NK-92 treated with Interleukin-12 subunit alpha and Interleukin-12 subunit beta, amount 100 ng/mL, for 24 hours (cell line): ENCODE results near the gene WDR81.
"Not testable (repeated sequence)": the region's sequence is repeated elsewhere in the genome, so short reads cannot be mapped to it uniquely, and the experiment has no call there.

Experiments
- DNase-seq: peaks from one replicate; lab custom pipeline; 2025; lab: John Stamatoyannopoulos, UW

WDR81 gene

GRCh38 chr17:1730326-1731193, 6.1 kb downstream of the WDR81 start:
- no peak for DNase-seq

DNA sequence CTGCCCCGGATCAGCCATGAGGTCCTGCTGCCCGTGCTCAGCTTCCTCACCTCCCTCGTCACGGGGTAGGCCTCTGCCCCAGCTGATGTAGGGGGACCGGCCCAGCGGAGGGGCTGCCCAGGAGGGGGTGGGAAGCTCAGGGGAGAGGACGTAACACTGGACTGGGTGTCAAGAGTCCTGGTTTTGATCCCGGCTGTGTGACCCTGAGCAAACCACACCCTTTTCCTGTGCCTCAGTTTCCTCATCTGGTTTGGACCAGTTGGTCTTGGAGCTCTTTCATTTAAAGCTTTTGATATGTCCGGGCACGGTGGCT, 6.6 kb downstream of the WDR81 start:
- no peak for DNase-seq

DNA sequence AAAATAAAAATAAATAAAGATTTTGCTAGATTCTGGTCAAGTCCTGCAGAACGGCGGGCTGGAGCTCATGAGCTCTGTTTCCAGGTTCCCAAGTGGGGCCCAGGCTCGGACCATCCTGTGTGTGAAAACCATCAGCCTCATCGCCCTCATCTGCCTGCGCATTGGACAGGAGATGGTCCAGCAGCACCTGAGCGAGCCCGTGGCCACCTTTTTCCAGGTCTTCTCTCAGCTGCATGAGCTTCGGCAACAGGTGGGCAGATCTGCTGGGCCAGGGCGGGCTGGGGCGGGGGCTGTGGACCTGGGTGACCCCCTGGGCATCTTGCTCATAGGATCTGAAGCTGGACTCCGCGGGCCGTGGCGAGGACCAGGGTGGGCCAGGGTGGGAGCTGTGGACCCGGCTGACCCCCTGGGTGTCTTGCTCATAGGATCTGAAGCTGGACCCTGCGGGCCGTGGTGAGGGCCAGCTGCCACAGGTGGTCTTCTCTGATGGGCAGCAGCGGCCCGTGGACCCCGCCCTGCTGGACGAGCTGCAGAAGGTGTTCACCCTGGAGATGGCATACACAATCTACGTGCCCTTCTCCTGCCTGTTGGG, 7.8 kb downstream of the WDR81 start:
- no peak for DNase-seq

- DNase-seq = no peak
These were observed 8.4 kb downstream of the WDR81 start for GRCh38 chr17:1732833-1733321.

DNA sequence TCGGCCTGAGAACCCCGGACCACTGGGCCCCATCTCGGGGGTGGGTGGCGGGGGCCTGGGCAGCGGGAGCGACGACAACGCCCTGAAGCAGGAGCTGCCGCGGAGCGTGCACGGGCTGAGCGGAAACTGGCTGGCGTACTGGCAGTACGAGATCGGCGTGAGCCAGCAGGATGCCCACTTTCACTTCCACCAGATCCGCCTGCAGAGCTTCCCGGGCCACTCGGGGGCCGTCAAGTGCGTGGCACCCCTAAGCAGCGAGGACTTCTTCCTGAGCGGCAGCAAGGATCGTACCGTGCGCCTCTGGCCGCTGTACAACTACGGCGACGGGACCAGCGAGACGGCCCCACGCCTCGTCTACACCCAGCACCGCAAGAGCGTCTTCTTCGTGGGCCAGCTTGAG, 9.3 kb downstream of the WDR81 start:
- no peak for DNase-seq

DNA sequence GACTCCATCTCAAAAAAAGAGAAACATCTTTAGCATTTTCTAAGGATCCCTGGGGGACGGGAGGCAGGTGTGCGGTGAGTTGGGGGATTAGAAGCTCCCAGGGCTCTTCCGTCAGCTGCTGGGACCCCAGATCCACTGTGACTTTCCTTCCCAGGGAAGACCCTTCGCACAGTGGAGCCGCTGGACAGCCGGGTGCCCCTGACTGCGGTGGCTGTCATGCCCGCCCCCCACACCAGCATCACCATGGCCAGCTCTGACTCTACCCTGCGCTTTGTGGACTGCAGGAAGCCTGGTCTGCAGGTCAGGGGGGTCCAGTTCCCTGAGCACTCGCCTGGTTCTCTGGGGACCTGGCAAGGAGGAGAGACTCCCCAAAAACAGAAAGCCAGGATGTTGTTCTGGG, 10.9 kb downstream of the WDR81 start:
- no peak for DNase-seq

- no peak for DNase-seq
These were observed 11.4 kb downstream of the WDR81 start for GRCh38 chr17:1735834-1736347.

DNA sequence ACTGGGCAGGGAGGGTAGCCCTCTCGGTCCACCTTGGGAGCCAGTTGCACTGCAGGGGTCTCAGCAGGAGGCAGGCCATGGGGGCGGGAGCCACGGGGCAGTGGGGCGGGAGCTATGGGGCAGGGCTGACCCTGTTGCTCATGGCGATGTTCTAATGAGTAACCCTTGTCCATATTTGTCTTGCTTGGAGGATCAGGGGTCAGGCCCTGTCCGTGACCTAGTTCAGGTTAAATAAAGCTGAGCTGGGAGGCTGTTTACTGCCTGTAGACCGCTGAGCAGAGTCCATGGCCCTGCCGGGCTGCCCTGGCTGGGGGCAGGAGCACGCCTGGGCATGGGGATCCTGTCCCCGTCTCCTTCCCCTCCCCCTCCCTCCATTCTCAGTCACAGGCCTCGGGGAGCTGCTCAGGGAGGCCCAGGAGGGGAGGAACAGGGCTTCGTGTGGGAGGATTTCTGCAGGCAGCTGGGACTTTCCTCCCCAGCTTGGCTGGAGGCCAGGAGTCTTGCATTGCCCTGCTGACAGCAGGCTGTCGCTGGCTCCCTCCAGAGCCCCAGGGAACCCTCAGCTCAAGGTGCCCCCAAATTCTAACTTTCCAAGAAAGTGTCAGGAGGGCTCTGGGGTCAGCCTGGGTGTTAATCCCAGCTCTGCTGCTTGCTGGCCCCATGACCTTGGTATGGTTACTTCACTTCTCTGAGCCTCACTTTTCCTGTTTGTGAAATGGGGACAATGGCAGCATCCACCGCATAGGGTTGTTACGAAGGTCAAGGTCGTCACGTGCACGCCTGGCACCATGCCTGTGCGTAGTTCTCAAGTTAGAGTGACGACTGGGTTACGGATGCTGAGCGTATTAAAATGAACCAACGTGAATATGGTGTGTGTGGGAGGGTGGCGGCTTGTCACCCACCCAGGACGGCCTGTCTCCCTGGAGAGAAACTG, 12.1 kb downstream of the WDR81 start:
- DNase-seq = no peak

- DNase-seq = no peak
These were observed 13.2 kb downstream of the WDR81 start for GRCh38 chr17:1737531-1738291.

- DNase-seq = not testable (repeated sequence)
These were observed 17.4 kb downstream of the WDR81 start for GRCh38 chr17:1741899-1742298.

GRCh38 chr17:1742371-1743087, 18.0 kb downstream of the WDR81 start, which contains the start of gene SERPINF2:
TSS of gene SERPINF2 (plus strand) at chr17:1742871. CDS start at chr17:1744996, 2,125 bp downstream.
- DNase-seq = no peak

DNA sequence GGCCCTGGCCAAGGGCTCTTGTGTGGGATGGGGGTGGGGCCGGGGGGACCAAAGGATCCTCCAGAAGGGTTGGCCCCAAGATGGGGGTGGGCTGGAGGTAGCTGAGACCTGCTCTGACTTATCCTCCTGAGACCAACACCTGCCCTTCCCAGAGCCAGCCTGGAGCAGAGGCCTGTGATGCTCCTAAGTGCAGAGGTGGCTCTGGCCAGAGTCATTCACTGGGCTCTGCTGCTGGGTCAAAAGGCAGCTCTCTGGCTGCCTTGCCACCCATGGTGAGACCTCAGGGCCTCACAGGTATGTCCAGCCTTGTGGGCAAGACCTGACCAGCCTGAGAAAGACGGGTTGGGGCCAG, 18.6 kb downstream of the WDR81 start:
- DNase-seq = no peak

DNA sequence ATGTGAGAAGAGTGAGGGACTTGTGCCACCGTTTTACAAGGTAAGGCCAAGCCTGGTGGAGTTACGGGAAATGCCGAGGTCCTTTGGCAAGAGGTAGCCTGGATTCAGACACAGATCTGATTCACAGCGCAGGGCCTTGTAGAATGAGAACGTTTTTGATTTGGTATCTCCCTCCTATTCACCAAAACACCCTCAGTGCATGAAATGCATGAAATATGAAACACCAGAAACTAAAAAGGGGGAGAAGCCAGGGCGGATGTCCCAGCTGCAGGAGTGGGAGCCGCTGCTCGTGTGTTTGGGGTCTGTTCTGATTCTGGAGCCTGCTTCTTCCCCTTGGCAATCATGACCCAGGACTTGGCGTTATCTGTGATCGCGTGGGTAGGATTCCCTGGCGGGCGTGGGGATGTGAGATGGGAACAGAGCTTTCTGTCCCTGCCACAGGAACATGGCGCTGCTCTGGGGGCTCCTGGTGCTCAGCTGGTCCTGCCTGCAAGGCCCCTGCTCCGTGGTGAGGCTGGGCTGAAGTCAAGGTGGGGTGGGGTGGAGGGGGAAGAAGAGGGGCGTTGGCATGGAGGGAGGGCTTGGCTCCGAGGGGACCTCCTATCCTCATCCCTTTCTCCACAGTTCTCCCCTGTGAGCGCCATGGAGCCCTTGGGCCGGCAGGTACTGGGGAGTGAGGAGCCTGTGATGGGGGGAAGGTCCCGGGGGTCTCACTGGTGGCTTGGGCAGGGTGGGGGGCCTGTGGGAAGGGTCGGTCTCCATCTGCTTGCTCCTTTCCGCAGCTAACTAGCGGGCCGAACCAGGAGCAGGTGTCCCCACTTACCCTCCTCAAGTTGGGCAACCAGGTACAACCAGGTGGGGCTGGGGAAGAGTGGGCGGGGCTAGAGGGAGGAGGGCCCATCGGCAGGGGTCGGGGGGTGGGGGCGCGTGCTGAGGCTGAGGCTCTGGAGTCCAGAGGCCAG, 20.3 kb downstream of the WDR81 start:
- no peak for DNase-seq

DNA sequence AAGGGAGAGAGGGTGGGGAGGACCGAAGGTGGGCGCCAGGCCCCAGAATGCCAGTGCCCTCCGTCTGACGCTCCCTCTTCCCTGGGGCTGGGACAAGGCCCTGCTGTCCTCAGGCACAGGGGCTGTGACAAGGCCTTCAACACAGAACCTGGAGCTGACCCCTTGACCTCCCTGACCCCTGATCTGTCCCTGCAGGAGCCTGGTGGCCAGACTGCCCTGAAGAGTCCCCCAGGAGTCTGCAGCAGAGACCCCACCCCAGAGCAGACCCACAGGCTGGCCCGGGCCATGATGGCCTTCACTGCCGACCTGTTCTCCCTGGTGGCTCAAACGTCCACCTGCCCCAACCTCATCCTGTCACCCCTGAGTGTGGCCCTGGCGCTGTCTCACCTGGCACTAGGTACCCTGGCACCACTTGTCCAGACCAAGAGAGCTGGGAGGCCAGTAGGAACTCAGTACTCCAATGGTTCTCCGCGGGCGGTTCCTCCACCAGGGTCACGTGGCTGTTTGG, 21.1 kb downstream of the WDR81 start:
- DNase-seq = no peak

- DNase-seq = no peak
These were observed 22.6 kb downstream of the WDR81 start for GRCh38 chr17:1746975-1747543.

DNA sequence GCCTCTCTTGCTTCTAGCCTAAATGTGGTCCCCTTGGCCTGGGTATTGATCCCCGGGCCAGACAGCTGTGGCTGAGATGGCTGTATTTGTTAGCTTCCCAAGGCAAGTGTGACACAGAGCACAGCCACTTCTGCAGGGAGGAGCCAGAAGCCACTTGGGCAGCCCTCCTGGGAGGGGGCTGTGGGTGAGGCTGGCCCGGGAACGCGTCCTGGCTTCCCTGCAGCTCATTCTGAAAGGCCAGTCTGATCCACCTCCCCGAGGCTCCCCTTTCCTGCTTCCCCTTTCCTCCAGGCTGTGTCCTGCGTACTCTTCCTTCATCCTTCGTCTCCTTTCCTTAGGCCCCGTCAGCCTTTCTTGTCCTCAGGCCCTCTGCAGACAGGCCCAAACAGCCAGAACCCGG, 26.1 kb downstream of the WDR81 start:
- no peak for DNase-seq

DNA sequence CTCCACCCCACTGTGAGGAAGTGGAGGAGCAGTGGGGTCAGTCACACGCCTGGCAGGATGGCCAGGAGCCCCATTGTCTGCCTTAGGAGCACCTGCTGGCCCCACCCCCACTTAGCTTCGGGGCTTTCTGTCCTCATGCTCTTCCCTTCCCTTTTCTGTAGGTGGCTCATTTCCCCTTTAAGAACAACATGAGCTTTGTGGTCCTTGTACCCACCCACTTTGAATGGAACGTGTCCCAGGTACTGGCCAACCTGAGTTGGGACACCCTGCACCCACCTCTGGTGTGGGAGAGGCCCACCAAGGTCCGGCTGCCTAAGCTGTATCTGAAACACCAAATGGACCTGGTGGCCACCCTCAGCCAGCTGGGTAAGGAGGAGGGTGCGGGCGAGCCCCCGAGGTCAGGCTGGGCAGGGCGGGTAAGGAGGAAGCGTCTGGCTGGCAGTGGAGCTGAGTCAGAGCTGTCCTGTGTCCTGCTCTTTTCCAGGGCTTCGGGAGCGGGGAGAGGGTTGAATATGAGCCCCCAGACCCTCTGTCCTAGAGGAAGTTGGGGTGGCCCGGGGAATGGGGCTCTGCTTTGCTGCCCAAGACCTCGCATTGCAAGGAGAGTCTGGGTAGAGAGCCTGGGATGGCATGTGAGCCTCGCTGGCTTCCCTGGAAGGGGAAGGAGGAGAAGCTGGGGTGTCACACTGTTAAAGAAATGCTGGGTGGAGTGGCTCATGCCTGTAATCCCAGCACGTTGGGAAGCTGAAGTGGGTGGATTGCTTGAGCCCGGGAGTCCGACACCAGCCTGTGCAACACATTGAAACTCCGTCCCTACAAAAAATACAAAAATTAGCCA, 28.1 kb downstream of the WDR81 start:
- no peak for DNase-seq

- DNase-seq = no peak
These were observed 29.4 kb downstream of the WDR81 start for GRCh38 chr17:1753767-1754429.
